ENCODE results near the gene MXRA7.

The MXRA7 gene

DNA sequence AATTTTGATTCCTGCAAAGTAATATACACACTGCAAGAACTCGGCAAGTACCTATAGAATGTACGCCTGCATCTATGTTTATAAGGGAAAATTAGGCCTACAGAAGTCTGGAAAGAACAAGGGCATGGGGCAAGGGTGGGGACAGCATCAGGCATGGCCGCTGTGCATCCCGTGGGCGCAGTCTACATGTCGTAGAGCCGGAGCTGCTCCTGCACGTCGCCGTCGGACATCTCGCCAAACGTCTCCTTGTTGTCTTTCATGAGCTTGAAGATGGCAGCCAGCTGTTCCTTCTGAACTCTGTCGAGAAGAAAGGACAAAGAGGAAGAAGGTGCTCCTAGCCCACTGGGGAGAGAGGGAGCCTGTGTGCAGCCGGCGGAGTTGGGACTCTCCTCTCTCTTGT, 33.4 kb downstream of the MXRA7 start:
- DNase-seq (ENCODE audit: low spot score), result no peak

DNA sequence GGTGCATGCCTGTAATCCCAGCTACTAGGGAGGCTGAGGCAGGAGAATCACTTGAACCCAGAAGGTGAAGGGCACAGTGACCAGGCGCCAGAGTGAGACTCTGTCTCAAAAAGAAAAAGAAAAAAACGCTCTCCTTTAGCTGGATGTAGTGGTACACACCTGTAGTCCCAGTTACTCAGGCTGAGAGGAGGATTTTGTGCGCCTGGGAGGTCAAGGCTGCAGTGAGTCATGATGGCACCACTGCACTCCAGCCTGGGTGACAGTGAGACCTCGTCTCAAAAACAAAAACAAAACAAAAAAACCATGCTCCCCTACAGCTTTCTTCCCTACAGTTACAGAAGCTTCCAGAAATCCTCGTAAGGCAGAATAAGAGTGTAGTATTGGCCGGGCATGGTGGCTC, 34.1 kb downstream of the MXRA7 start:
- no peak for DNase-seq (ENCODE audit: low spot score)

DNA sequence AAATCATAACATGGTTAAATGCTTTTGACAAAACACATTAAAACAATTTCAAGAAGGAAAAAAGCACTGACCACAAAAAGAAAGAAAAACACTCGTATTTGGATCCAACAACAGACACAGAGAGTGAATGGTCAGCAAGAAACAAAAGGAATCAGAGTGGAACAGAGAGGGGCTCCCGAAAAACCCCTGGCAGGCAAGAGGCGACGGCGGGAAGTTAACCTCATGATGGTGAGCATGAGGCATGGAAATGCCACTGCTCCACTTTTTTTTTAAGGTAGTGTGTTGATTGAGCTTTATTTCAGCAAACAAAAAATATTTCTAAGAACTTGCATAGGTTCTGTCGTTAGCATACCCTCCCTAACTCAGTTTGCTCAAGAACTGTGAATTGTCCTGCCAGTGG, 35.1 kb downstream of the MXRA7 start:
- DNase-seq (ENCODE audit: low spot score), result no peak

DNA sequence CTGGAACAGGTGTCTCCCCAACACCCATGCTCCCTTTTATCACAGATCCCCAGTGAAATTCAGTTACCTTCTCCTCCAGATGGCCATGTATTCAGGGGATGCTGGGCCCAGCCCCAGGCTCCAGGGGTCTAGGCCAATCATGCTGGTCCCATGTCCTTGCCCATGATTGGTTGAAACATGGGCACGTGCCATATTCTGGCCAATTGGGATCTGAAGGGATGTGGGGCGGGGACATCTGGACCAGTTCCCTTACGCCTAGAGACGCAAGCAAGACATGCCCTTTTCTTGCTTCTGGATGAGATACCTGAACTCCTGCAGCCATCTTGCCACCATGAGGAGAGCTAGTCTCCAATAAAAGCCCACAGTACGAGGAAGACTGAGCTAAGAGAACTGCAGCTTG, 36.2 kb downstream of the MXRA7 start:
- DNase-seq (ENCODE audit: low spot score), result no peak

DNA sequence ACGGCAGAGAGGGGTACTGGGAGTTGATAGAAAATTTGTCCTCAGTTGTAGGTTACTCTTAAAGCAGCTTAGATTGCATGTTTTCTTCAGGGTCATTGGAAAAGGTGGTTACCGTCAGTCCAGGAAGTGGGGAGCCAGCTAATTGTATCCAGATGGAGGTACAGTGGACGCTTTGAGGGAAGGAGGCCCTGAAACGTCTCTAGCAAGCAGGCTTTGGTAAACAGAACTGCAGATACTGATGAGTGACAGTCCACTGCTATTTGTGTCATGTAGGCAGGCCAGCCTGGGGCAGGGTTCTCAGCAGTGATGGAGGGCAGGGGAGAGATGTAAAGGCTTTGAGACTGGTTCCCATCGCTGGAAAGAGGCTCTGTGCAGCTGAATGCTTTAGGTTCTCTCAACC, 37.0 kb downstream of the MXRA7 start:
- DNase-seq (ENCODE audit: low spot score), result no peak

DNA sequence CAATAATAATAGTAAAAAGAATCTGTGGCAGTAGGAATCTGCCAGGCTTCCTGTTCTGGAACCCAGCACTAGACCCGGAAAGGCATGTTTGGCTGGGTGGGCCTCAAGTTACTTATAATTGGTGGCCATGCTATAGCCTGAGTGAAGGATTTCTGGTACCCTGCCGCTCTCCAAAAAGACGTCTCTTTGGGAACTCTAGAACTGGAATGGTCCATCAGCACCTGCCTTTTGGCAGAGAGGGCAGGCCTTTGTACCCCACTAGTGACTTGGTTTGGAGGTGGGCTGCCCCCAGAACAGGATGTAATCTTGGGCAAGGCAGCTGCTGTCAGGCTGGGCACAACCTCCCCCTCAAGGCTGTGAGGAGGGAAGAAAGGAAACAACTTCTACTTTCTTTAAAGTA, 37.9 kb downstream of the MXRA7 start:
- no peak for DNase-seq (ENCODE audit: low spot score)

DNA sequence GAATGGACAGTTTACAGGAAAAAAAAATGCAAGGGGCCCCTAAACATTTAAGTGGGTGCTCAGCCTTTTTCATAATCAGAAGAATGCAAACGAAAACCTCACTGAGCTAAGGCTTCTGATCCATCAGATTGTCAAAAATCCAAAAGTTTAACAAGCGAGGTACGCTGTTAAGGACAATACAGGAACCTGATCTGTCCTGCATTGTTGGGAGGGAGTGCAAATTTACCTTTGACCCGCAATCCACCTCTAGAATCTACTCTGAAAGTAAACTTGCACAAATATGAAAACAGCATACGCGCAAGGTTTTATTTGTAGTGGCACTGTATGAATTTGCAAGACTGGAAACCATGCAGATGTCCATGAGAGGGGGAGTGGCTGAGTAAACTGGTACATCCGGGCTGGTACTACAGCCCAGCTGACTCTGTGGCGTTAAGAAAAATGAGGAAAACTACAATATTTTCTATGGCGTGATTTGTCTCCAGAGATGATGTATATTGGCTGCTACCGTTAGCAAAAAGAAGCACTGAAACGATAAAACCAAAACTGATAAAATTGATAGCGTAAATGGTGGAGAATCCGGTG, 38.4 kb downstream of the MXRA7 start:
- DNase-seq (ENCODE audit: low spot score), result no peak

DNA sequence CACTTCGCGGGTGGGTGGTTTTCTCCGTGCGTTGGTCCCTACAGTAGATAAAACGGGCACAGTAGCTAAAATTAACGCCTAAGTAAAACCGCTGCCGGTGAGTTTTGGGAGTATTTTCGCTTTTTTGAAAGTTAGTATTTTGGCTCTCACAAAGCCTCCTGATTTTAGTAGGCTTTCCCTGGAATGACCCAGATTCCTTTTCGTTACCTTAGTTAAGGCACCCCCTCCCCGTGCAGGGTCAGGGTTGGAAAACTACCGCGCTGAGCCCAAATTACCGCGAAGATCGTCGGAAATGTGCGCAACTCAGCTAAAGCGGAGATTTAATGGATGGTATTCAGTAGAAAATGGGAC, 38.9 kb downstream of the MXRA7 start:
- no peak for DNase-seq (ENCODE audit: low spot score)

DNA sequence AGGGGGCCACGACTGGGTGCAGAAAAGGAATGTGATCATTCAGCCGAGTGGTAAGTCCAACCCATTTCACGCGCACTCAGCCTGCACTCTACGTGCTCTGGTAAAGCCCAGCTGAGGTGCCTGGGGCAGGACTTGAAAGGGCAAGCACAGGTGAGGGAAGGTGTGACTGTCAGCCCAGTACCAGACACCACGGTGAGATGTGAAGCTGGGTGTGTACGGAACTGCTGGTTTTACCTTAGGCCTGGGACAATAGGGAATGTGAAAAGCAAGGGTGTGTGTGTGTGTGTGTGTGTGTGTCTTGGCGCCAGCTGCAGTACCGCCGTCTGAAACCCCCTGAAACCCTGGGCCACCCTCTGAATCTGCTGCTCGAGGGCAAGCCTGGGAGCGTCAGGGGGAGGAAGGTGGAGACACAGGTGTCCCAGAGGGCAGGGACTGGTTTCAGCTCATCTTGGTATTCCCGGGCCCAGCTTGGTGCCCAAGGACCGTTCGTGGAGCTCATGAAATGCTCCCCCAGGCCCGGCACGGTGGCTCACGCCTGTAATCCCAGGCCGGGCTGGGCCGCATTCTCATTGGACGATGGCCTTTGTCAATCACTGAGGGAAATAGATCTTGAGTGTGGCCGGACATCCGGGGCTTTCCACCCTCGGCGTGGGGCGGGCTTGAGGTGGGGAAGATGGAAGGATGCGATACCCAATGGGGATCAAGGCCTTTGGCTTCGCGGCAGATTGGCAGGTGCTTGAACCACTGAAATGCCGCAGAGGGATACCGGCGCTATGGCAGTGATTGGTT, 39.4 kb downstream of the MXRA7 start:
- peak; percentile 100 for DNase-seq (ENCODE audit: low spot score)

DNA sequence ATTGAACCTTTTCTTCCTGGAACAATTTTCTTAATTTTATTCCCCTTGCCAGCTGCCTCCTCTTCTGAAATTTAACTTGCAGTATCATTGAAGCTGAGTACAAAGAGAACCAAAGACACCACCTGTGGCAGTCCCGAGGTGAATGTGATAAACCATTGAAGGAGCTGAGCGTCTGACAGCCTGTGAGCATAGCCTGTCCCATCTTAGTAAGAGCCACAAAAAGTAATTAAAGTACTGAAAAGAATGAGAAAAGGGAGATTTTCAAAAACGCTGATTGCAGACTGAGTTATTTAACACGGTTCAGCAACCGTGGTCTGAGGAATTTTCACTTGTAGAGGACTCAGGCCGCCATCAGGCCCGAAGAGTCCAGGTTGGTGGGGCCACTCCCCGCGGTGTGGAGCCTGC, 40.0 kb downstream of the MXRA7 start:
- no peak for DNase-seq (ENCODE audit: low spot score)

DNA sequence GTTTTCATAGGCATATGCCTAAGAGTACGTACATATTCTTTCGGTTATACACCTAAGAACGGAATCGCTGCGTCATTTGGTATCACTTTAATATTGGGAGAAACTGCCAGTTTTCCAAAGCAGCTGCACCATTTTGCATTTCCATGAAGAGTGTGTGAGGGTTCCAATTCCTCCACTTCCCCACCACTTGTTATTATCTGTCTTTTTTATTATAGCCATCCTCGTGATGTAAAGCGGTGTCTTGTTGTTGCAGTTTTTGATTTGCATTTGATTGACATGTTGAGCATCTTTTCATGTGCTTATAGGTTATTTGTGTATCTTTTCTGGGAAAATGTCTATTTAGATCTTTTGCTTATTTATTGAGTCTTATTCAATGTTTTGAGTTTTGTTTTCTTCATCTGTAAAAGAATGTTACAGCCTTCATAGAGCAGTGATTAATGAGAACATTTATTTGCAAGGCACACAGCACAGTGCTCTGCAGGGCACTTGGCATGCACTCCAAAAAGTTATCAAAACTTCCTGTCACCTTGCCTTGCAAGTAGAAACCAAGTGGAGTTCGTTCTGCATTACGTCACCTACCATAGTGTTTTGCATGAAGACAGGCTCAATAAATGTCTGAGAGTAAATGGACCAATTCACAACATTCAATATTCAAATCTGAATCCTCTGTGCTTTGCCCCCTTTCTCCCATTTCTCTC, 40.6 kb downstream of the MXRA7 start:
- DNase-seq (ENCODE audit: low spot score), result no peak

DNA sequence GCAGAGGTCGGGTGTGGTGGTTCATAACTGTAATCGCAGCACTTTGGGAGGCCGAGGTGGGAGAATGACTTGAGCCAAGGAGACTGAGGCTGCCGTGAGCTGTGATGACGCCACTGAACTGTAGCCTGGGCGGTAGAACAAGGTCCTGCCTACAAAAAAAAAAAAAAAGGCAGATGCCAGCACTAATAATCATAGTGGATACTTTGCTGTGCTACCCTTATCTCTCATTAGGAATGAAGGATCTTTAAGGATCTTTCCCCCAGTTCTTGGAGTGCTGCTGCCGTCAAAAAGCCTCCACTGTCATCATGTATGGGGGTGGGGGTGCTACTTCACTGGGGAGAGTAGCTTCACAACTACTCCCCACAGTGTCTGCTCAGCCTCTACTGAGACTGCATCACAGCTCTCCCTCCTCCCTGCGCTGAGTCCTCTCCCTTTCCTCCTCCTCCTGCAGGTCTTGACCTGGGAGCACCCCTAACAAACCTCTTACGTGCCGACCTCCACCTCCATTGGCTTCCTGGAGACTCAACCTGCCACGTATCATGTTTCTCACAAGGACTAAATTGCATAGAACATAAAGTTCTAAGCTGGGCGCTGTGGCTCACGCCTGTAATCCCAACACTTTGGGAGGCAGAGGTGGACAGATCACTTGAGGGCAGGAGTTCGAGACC, 42.8 kb downstream of the MXRA7 start:
- DNase-seq (ENCODE audit: low spot score), result no peak

DNA sequence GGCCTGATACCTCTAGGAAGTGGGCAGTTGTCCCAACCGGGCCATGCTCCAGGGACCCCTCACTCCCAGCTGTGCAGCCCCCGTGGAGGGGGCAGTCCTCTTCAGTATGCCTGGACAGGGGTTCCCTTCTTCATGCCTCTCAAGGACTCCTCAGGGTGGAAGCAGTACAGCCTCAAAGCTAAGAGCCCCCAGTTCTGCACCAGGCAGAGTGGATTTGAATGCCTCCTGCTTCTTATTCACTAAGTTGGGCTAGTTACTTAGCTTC, 43.3 kb downstream of the MXRA7 start:
- no peak for DNase-seq (ENCODE audit: low spot score)

DNA sequence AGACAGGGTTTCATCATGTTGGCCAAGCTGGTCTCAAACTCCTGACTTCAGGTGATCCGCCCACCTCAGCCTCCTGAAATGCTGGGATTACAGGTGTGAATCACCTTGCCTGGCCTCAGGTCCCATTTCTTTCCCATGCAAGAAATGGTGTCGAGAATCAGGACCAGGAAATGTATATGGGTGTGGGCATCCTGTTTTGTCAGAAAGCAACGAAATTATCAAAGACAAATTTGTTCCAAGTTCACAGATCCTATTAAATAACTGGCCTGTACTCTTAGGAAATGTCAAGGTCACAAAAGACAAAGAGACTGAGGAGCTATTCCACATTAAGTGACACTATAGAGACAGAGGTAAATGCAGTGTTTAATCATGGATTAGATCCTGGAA, 50.1 kb downstream of the MXRA7 start:
- no peak for DNase-seq (ENCODE audit: low spot score)

DNA sequence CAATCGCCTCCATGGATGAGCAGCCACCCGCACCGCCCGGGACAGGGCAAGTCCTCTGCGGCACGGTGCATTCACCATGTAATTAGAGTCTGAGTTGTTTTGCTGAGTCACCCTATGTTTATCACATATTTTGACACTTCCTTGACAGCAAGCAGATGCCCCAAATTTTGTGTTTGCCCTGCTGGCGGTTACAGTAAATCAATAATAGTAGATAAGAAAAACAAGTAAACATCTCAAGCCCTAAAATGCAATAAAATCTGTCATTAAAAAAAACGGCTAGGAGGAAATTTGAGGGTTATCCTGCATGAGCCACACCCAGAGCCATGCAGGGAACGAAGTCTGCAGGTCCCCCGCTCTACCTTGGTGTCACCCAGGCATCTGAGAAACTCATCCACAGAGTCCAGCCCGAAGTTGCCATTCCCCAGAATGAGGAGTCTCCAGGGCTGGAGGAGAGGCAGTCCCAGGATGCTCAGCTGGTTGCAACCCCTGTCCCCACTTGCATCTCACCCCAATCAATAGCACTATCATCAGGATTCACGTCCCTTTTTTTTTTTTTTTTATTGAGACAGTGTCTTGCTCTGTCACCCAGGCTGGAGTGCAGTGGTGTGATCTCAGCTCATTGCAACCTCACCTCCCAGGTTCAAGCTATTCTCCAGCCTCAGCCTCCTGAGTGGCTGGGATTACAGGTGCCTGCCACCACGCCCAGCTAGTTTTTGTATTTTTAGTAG, 50.7 kb downstream of the MXRA7 start:
- DNase-seq (ENCODE audit: low spot score), result no peak

DNA sequence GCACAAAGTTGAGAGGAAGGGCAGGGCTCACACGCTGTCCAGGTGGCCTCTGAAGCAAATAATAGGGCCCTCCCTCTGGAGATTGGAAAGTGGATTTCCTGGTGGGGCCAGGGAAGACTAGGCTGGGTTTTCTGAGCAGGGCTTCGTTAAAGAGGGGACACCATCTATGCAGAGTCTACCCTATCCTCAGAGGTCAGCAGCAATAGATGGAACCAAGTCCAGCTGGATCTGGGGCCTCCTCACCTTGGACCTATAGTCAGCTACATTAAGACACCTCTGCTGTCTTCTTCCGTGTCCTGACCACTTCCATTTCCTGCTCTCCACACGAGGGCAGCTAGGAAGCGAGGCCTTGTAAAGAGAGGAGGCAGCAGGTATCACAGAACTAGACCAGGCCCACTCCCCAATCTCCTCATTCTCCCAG, 52.5 kb downstream of the MXRA7 start:
- DNase-seq (ENCODE audit: low spot score), result no peak

DNA sequence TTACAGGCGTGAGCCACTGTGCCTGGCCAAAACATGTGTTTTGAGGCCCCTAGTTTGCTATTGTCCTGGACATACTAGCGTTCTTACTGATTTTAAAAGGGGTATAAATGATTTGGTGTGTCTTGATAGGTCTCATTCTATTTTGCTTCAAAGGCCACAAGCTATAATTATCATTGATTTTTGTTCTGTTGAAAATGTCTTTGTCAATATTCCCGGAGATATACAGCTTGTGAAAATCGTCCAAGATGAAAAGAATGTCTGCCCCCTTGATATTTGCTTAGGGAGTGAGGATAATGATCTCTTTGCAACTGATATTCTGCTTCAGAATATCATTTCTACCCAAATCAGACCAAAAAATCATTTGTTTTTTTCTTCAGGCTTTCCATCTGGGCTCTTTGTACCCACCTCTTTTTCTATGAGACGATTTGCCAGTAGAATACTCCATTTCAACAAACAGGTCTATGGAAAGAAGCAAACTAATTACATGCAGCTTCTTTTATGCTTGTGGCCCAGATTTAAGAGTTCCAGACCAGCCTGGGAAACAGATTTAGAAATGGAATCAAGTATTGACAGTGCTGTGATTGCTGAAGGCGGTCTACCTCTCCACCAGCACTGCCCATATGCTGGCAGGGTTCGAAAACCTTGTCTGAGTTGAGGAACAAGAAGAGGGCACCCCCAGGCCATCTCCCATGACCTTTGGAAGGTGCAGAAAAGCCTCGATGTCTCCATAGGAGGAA, 53.1 kb downstream of the MXRA7 start:
- DNase-seq (ENCODE audit: low spot score), result no peak

DNA sequence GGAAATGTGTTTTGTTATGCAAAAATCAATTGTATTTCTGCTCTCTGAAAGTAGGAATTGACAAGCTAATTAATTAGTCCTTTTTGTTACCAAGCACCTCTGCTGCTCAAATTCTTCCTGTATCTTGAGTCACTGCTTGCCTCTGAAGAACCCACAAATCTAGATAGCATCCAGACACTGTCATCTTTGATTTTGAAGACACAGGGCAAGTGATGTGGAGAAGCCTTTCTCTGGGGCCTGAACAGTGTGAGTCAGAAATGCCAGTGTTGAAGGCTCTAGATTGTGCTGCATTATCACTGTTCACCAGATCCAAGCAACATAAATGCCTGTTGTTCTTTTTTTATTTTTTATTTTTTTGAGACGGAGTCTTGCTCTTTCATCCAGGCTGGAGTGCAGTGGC, 56.4 kb downstream of the MXRA7 start:
- no peak for DNase-seq (ENCODE audit: low spot score)

DNA sequence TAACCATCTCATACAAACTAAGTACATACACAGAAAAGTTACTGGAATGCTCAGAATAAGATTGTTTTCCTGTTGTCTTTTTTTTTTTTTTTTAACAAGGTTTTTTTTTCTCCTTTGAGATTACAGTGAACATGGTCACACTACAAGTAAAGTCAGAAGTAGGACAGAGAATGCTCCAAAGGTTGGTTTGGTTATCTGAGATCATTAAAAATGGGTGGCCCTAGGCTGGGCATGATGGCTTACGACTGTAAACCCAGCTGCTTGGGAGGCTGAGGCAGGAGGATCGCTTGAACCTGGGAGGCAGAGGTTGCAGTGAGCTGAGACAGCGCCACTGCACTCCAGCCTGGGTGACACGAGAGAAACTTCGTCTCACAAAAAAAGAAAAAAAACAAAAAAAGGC, 60.3 kb downstream of the MXRA7 start:
- no peak for DNase-seq (ENCODE audit: low spot score)

DNA sequence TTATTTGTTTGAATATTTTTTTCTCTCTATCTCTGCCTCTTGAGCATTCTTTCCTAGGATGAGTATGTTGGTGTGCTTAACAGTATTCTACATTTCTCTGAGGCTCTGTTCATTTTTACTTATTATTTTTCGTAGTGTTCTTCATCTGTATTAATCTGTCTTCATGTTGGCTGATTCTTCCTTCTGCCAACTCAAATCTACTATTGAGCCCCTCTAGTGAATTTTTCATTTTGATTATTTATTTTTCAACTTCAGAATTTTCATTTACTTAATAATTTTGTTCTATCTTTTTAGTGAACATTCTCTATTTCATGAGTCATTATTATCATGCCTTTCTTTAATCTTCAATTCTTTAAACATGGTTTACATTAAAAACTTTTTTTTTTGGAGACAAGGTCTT, 64.1 kb downstream of the MXRA7 start:
- no peak for DNase-seq (ENCODE audit: low spot score)

DNA sequence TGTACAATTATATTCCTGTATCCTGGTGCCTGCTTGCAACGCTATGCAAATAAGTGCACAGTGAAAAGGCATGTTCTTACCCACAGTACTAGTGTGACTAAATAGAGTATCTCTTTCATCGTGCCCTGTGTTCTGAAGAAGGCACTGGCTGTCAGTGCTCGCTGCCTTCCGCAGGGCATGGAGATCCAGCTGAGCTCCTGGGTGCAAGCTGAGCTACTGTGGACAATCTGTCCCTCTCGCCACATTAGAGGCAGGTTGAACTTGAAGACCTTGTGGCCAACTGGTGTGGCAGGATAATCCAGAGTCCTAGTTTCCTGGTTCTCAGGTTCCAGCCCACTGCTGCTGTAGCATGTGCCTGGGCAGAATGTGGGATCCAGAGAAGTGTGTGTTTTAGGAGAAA, 65.3 kb downstream of the MXRA7 start:
- DNase-seq (ENCODE audit: low spot score), result no peak

DNA sequence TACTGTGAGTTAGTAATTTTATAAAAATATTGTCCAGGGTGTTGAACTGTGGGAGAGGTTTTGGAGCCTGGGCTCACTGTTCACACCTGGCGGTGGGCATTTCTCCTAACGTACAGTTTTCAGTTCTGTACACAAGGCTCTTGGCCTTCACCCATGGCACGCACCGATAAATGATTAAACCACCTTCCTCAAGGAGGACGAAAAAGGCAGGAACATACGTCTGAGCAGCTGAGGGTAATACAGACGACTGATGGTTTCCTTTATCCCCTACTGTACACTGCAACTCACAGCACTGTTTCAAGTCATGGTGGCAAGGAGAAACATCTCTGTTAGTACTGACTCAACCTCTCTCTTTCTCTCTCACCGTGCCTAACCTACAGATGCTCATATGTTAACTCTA, 65.8 kb downstream of the MXRA7 start:
- DNase-seq (ENCODE audit: low spot score), result no peak
